Measurements from ENCODE around the gene SLTM.

DNA sequence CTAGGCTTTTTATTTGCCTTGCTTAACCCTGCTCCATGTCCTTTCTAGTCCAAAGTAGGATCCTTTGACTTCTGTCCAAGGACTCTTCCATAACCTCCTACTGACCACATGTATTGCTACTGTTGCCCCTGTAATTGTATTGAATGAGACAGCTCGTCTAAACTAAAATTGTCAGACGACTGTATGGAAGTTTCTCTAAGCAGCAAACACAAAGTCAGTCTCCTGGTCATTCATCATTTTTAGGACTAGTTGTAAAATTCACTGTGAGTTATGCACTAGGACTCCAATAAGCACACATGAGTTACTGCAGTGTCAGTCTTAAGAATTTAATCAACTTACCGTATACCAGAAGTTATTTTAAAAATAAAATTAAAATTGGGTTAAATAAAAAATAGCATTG is 32.8 kb downstream of the SLTM start:
- TF ChIP-seq EZH2 (IDR thresholded peaks at IDR 0.05), result no peak
- TF ChIP-seq FOXP2 (optimal IDR thresholded peaks at IDR 0.05; ENCODE audit: control extremely low read depth, extremely low read length, insufficient read depth), result no peak
